Calu3 (cell line): Measurements from ENCODE around the gene LY6G5B. TPM values are rescaled to one million over a fixed set of nuclear protein-coding genes. Genes with fewer than 3 reads are reported as not detected.
A peak's percentile ranks its signal among the peaks of the same experiment; 100 is the strongest.

Source experiments
- BruUV-seq: library from RNA; stranded (reverse); fragments of 400-500 nt; replicated peaks from 2 replicates; lab custom pipeline; 2021; lab: Mats Ljungman, UMichigan
- CTCF ChIA-PET: fragments of 300-600 bp; sonication (Branson Sonifier 250); formaldehyde crosslinking; loops from one replicate; lab custom pipeline; 2022; ENCODE audit warnings: antibody characterized with exemption; lab: Charles Lee
- DNase-seq: peaks from one replicate; pipeline ENCODE4 v3.0.0; 2022
- H3K27ac Mint-ChIP-seq: one replicate; pipeline ENCODE4 v1.8.0; 2022; ENCODE audit warnings: mixed read lengths; ENCODE audit not compliant: unreplicated experiment
- H3K27me3 Mint-ChIP-seq: one replicate; pipeline ENCODE4 v1.8.0; 2022; ENCODE audit warnings: mixed read lengths; ENCODE audit not compliant: unreplicated experiment
- H3K36me3 Mint-ChIP-seq: one replicate; pipeline ENCODE4 v1.8.0; 2022; ENCODE audit warnings: mild to moderate bottlenecking, moderate library complexity, mixed read lengths; ENCODE audit not compliant: insufficient read depth, unreplicated experiment
- H3K4me1 Mint-ChIP-seq: one replicate; pipeline ENCODE4 v1.8.0; 2022; ENCODE audit warnings: mild to moderate bottlenecking, low read depth, mixed read lengths; ENCODE audit not compliant: unreplicated experiment
- H3K4me3 Mint-ChIP-seq: one replicate; pipeline ENCODE4 v1.8.0; 2022; ENCODE audit warnings: mild to moderate bottlenecking, low read depth, moderate library complexity, mixed read lengths; ENCODE audit not compliant: unreplicated experiment
- H3K9me3 Mint-ChIP-seq: one replicate; pipeline ENCODE4 v1.8.0; 2022; ENCODE audit warnings: low read depth, mixed read lengths; ENCODE audit not compliant: unreplicated experiment
- intact Hi-C: fragments of 100-400 bp; cut with micrococcal nuclease; formaldehyde crosslinking; loops from one replicate; pipeline ENCODE4 v1.10.0; 2022; ENCODE audit not compliant: unreplicated experiment
- total RNA-seq: library from RNA; stranded (reverse); gene quantifications from 2 replicates; pipeline ENCODE4 v1.2.3, GENCODE V29; 2022
- TF ChIP-seq, protein P1 (sequence below): fragments of 200-600 bp; IDR thresholded peaks from one replicate; pipeline ENCODE4 v1.8.0; 2022; ENCODE audit warnings: antibody characterized with exemption; ENCODE audit not compliant: unreplicated experiment

Gene LY6G5B
- total RNA-seq, 1 experiment from 2014 or later, result 44.6 TPM

DNA sequence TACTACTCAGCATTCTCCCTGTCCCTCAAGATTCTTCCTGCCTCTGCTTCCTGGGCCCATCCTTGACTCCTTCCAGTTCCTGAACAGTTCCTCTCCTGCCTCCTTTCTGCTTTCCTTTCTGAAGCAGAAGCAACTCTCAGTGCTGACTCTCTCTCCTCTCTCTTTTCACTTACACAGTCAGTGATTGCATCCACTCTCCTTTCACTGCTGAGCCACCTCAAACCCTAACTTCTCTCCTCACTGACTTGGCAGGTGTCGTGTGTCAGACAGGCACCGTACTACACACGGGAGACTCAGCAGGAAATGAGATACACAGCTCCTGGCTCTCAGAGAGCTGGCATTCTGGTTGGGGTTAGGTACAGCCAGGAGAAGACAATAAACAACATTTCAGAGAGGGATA, 27.8 kb downstream of the LY6G5B start:
- TF ChIP-seq, protein P1, sequence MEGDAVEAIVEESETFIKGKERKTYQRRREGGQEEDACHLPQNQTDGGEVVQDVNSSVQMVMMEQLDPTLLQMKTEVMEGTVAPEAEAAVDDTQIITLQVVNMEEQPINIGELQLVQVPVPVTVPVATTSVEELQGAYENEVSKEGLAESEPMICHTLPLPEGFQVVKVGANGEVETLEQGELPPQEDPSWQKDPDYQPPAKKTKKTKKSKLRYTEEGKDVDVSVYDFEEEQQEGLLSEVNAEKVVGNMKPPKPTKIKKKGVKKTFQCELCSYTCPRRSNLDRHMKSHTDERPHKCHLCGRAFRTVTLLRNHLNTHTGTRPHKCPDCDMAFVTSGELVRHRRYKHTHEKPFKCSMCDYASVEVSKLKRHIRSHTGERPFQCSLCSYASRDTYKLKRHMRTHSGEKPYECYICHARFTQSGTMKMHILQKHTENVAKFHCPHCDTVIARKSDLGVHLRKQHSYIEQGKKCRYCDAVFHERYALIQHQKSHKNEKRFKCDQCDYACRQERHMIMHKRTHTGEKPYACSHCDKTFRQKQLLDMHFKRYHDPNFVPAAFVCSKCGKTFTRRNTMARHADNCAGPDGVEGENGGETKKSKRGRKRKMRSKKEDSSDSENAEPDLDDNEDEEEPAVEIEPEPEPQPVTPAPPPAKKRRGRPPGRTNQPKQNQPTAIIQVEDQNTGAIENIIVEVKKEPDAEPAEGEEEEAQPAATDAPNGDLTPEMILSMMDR, result no peak
- no peak for DNase-seq
- H3K27ac Mint-ChIP-seq, result no peak overlapping the region
- H3K36me3 Mint-ChIP-seq, result peaks cover 36% of the 10 kb centered on the region
- no peaks in the 10 kb centered on the region for H3K4me1 Mint-ChIP-seq
- intact Hi-C loops, result no loop called here
- BruUV-seq, result no TSS peak
- H3K9me3 Mint-ChIP-seq, result no peaks in the 10 kb centered on the region
- H3K27me3 Mint-ChIP-seq, result no peaks in the 10 kb centered on the region
- CTCF ChIA-PET, result interaction anchor here (0.7 kb wide), 1 partner anchor 253 kb away, joined by 3 read pairs; no protein-coding TSS in a partner anchor
- H3K4me3 Mint-ChIP-seq, result no peak overlapping the region

DNA sequence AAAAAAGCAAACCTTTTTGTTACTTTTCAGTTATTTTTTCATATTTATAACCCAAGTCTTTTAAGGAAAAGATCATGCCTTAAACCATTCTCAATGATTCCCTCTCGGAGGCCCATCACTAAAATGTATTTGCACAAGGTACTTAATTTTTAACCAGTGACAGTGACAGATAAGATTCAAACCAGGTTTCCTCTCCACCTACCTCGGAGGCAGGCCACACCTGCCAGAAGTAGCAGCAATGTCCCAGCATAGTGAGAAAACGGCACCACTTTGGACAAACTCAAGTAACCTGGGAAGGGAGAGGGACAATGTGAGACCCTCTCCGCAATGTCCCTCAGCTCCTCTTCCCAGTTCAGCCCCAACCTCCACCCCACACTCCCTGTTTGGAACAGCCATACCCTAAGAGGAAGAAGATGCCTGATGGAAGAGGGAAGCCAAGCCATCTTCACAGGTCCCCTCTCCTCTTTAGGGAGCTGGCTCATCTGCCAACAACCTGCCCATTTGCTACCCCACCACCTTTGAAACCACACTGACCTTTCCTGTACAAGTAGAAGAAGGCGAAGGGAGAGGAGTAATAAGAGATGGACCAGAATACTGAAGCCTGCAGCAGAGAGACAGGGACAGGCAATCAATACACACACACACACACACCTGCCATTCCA, 31.1 kb downstream of the LY6G5B start:
- Mint-ChIP-seq H3K27me3 (no peaks in the 10 kb centered on the region), H3K27ac (no peak overlapping the region), H3K4me1 (peaks cover 7% of the 10 kb centered on the region), H3K4me3 (no peak overlapping the region), H3K9me3 (no peaks in the 10 kb centered on the region), H3K36me3 (peaks cover 28% of the 10 kb centered on the region)
- intact Hi-C loops, result loop anchor here (5.0 kb wide), 1 partner anchor 36 kb away; the partner anchor contains the start of gene CLIC1
- BruUV-seq, result no TSS peak
- TF ChIP-seq, protein P1, result no peak
- no peak for DNase-seq
- CTCF ChIA-PET, result interaction anchor here (0.8 to 1.0 kb wide), 2 partner anchors 11 to 29 kb away, joined by 3 read pairs; no protein-coding TSS in a partner anchor

DNA sequence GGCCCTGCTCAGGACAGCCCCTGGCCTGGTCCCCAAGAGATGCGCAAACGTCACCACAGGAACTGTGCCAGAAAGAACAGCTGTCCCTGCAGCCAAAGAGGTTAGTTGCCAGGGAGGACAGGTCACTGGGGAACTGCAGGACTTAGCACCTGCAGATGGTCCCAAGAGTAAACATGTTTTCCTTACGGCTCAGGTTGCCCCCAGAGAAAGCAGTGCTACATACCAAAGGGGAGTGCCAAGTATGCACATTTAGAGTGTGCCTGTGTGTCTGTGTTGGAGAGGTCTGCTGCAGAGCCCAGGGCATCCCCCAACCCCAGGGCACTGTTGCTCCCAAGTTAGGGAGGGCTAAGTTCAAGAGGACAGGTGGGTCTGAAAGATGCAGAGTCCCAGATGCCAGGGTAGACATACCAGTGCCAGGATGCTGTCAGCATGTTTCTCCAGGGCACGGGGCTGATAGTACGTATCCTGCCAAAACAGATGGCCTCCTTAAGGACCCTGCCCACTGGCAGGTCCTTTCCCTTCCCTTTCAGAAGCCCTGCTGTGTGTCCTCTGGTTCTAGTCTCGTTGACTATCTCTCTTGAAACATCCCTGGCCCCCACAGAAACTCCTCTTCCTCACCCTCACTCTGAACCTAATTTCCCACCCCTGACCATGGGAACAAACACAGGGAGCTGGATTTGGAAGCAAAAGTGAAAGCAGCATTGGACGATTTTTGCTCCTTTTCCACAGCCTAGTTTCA, 32.1 kb downstream of the LY6G5B start:
- Mint-ChIP-seq H3K4me1 (peaks cover 7% of the 10 kb centered on the region), H3K9me3 (no peaks in the 10 kb centered on the region), H3K4me3 (peak overlapping the region; percentile 77), H3K36me3 (peaks cover 22% of the 10 kb centered on the region), H3K27ac (peak overlapping the region; percentile 66), H3K27me3 (no peaks in the 10 kb centered on the region)
- BruUV-seq, result no TSS peak
- no peak for DNase-seq
- TF ChIP-seq, protein P1, result no peak
- intact Hi-C loops, result loop anchor here (5.0 kb wide), 1 partner anchor 35 kb away; the partner anchor contains the start of gene CLIC1
- CTCF ChIA-PET, result interaction anchor here (0.8 to 1.8 kb wide), 4 partner anchors 11 to 37 kb away, joined by 3 to 14 read pairs (median 5); partner anchors contain the start of genes DDAH2 and MSH5

DNA sequence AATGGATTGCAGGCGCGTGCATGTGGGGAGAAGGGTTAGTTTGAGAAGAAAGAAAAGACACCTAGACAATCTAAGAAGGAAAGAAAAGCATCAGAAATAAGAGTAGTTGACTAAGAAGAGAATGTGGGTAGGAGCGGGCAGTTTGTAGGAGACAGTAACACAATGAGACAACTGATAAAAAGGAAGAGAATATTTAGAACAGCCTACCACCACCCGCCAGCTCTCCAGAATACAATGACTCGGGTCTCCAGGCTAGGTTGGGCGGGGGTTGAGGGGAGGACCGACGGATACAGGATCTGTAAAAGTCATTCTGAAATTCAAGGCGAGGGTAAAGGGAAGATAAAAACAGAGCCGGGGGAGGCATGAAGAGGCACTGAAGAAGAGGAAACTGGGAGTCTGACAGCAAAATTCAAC, 32.6 kb downstream of the LY6G5B start:
- TF ChIP-seq, protein P1, result no peak
- H3K4me3 Mint-ChIP-seq, result peak overlapping the region; percentile 77
- H3K4me1 Mint-ChIP-seq, result peaks cover 7% of the 10 kb centered on the region
- DNase-seq, result no peak
- H3K27ac Mint-ChIP-seq, result peak overlapping the region; percentile 66
- no TSS peak for BruUV-seq
- no peaks in the 10 kb centered on the region for H3K9me3 Mint-ChIP-seq
- H3K27me3 Mint-ChIP-seq, result no peaks in the 10 kb centered on the region
- intact Hi-C loops, result loop anchor here (5.0 kb wide), 1 partner anchor 35 kb away; the partner anchor contains the start of gene CLIC1
- H3K36me3 Mint-ChIP-seq, result peaks cover 22% of the 10 kb centered on the region
- CTCF ChIA-PET, result interaction anchor here (0.8 to 1.8 kb wide), 8 partner anchors 12 to 113 kb away, joined by 3 to 14 read pairs (median 4); partner anchors contain the start of genes DDAH2, HSPA1A, HSPA1L and LY6G6C
